PFSK-1 (cell line): Measurements from ENCODE around the gene NOLC1.

ENCODE experiments used
- FOXP2 ChIP-seq: optimal IDR thresholded peaks from 2 replicates; pipeline ENCODE3; 2011; ENCODE audit warnings: borderline replicate concordance, control low read depth, inconsistent platforms; ENCODE audit not compliant: insufficient read depth; ENCODE audit errors: extremely low read length, extremely low read depth
- POLR2AphosphoS5 ChIP-seq: IDR thresholded peaks from 2 replicates; pipeline ENCODE4 v1.6.1; 2012; ENCODE audit warnings: low read depth, mild to moderate bottlenecking, control low read depth, low read length, moderate library complexity
- SIN3A ChIP-seq: IDR thresholded peaks from 2 replicates; pipeline ENCODE4 v1.6.1; 2012; ENCODE audit warnings: mild to moderate bottlenecking, low read length, moderate library complexity, borderline replicate concordance; ENCODE audit not compliant: insufficient read depth
- TAF1 ChIP-seq: IDR thresholded peaks from 2 replicates; pipeline ENCODE4 v1.6.1; 2012; ENCODE audit warnings: low read length, control low read depth, borderline replicate concordance; ENCODE audit not compliant: insufficient read depth
- TF ChIP-seq, protein P1 (sequence below), 2 experiments: IDR thresholded peaks; 2 replicates each; pipeline versions ENCODE4 v1.6.1 to v1.8.0; 2011 to 2012; ENCODE audit warnings: low read depth in 2 of 2, low read length in 2 of 2, control low read depth in 1 of 2, inconsistent platforms in 1 of 2, mild to moderate bottlenecking in 1 of 2, moderate library complexity in 1 of 2; ENCODE audit not compliant: insufficient read depth in 1 of 2

Gene NOLC1

DNA sequence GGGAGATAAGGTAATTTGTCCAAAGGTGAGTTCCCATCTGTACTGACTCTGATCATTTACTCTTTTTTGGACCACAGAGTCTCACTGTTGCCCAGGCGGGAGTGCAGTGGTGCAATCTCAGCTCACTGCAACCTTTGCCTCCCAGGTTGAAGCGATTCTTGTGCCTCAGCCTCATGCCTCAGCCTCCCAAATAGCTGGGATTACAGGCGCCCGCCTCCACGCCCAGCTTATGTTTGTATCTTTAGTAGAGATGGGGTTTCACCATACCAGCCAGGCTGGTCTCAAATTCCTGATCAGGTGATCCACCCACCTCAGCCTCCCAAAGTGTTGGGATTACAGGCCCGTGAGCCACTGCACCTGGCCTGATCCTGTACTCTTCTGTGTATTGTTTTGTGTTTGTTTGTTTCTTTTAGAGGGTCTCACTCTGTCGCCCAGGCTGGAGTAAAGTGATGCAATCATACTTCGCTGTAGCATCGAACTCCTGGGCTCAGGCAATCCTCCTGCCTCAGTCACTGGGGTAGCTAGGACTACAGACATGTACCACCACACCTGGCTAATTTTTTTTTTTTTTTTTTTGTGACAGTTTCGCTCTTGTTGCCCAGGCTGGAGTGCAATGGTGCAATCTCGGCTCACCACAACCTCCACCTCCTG is 2.4 kb downstream of the NOLC1 start:
- TF ChIP-seq FOXP2 (no peak), SIN3A (no peak), POLR2AphosphoS5 (no peak), TAF1 (no peak)
- TF ChIP-seq, protein P1, sequence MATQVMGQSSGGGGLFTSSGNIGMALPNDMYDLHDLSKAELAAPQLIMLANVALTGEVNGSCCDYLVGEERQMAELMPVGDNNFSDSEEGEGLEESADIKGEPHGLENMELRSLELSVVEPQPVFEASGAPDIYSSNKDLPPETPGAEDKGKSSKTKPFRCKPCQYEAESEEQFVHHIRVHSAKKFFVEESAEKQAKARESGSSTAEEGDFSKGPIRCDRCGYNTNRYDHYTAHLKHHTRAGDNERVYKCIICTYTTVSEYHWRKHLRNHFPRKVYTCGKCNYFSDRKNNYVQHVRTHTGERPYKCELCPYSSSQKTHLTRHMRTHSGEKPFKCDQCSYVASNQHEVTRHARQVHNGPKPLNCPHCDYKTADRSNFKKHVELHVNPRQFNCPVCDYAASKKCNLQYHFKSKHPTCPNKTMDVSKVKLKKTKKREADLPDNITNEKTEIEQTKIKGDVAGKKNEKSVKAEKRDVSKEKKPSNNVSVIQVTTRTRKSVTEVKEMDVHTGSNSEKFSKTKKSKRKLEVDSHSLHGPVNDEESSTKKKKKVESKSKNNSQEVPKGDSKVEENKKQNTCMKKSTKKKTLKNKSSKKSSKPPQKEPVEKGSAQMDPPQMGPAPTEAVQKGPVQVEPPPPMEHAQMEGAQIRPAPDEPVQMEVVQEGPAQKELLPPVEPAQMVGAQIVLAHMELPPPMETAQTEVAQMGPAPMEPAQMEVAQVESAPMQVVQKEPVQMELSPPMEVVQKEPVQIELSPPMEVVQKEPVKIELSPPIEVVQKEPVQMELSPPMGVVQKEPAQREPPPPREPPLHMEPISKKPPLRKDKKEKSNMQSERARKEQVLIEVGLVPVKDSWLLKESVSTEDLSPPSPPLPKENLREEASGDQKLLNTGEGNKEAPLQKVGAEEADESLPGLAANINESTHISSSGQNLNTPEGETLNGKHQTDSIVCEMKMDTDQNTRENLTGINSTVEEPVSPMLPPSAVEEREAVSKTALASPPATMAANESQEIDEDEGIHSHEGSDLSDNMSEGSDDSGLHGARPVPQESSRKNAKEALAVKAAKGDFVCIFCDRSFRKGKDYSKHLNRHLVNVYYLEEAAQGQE (IDR thresholded peaks at IDR 0.05; ENCODE audit: insufficient read depth in 1 of 2, low read depth in 2 of 2, low read length in 2 of 2) = no peak

- TF ChIP-seq, protein P1 (IDR thresholded peaks at IDR 0.05; ENCODE audit: insufficient read depth in 1 of 2, low read depth in 2 of 2, low read length in 2 of 2) = no peak
- no peak for TF ChIP-seq FOXP2
- TF ChIP-seq POLR2AphosphoS5 = no peak
- no peak for TF ChIP-seq TAF1
- TF ChIP-seq SIN3A = no peak
Observed at GRCh38 chr10:102157224-102157623, 5.0 kb downstream of the NOLC1 start.

DNA sequence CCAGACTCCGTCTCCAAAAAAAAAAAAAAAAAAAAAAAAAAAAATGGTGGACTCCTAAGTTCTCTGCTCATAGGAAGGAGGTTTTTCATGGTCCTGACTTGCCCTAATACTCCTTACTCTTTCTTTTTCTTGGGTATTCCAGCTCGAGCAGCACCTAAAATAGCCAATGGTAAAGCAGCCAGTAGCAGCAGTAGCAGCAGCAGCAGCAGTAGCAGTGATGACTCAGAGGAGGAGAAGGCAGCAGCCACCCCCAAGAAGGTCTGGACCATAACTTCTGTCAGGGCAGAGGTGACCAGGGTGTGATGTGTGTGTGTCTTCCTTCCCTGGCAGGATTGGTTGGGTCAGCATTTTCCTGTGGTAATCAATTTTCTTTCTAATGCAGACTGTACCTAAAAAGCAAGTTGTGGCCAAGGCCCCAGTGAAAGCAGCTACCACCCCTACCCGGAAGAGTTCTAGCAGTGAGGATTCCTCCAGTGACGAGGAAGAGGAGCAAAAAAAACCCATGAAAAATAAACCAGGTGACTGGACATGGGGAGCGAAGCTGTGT is 6.9 kb downstream of the NOLC1 start:
- no peak for TF ChIP-seq TAF1
- TF ChIP-seq POLR2AphosphoS5 = no peak
- TF ChIP-seq FOXP2 = no peak
- no peak for TF ChIP-seq SIN3A
- TF ChIP-seq, protein P1 (IDR thresholded peaks at IDR 0.05; ENCODE audit: insufficient read depth in 1 of 2, low read depth in 2 of 2, low read length in 2 of 2) = no peak

GRCh38 chr10:102159831-102160230 is 7.6 kb downstream of the NOLC1 start:
- TF ChIP-seq FOXP2 (no peak), SIN3A (no peak), TAF1 (no peak), POLR2AphosphoS5 (no peak)
- TF ChIP-seq, protein P1 (IDR thresholded peaks at IDR 0.05; ENCODE audit: insufficient read depth in 1 of 2, low read depth in 2 of 2, low read length in 2 of 2) = no peak

DNA sequence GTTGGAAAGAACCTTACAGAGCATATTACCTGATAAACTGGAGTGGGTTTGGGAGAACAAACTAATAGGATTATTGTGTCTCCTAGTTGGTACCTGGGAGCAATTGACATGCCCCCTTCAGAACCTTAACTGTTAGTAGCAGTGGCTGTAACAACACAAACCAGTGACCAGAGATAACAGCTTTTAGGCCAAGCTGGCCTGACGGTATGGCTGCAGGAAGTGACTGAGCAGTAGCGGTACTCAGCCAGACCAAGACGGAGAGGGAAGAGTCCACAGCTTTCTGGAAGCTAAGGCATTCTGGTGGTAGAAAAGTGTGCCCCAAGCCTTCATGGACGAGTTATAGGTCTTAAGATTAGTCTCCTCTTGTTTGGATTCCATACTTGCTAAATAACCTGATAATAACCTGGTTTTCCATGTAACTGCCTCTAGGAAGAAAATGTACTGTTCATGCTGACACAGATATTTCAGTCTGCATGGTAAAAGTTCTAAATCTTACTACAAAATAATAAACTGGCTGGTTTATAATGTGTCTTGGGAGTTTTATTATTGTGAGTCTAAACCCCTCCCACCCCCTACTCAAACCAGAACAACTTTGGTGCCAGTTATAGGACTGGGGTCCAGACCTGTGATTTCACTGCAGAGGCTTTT is 11.3 kb downstream of the NOLC1 start:
- TF ChIP-seq, protein P1 (IDR thresholded peaks at IDR 0.05; ENCODE audit: insufficient read depth in 1 of 2, low read depth in 2 of 2, low read length in 2 of 2) = no peak
- TF ChIP-seq POLR2AphosphoS5 = no peak
- TF ChIP-seq FOXP2 = no peak
- no peak for TF ChIP-seq TAF1
- TF ChIP-seq SIN3A = no peak
